MM.1S (cell line): ENCODE data around the gene DAO.

Experiments used
- EZH2 ChIP-seq: fragments of 300-600 bp; sonication (generic); optimal IDR thresholded peaks from 2 replicates; pipeline ENCODE3; 2017; ENCODE audit warnings: low read depth, mild to moderate bottlenecking, antibody characterized with exemption, low read length, mixed read lengths
- TF ChIP-seq, protein P1 (sequence below): fragments of 300-600 bp; sonication (generic); IDR thresholded peaks from 2 replicates; pipeline ENCODE4 v1.5.1; 2016; ENCODE audit warnings: antibody characterized with exemption, low read length, mixed read lengths

DNA sequence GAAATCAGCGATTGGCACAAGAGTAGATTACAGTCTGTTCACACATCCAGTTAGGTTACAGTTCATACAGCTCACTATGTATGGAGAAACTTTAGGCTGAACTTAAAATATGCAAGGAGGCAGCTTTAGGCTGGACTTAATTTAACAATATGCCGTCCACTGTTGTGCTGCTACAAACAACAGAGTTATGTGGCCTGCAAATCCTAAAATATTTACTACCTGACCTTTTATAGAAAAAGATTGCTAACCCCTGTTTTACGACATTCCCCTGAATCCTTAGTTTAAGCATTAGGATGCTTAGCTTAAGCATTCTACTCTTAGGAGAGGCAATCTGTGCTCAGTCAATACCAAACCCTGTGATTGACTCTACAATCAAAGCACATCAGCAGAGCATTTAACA is 50.9 kb downstream of the DAO start:
- TF ChIP-seq EZH2, result no peak
- TF ChIP-seq, protein P1, sequence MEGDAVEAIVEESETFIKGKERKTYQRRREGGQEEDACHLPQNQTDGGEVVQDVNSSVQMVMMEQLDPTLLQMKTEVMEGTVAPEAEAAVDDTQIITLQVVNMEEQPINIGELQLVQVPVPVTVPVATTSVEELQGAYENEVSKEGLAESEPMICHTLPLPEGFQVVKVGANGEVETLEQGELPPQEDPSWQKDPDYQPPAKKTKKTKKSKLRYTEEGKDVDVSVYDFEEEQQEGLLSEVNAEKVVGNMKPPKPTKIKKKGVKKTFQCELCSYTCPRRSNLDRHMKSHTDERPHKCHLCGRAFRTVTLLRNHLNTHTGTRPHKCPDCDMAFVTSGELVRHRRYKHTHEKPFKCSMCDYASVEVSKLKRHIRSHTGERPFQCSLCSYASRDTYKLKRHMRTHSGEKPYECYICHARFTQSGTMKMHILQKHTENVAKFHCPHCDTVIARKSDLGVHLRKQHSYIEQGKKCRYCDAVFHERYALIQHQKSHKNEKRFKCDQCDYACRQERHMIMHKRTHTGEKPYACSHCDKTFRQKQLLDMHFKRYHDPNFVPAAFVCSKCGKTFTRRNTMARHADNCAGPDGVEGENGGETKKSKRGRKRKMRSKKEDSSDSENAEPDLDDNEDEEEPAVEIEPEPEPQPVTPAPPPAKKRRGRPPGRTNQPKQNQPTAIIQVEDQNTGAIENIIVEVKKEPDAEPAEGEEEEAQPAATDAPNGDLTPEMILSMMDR, result no peak
